Esophagus mucosa (tissue), 1 donor: ENCODE results near the gene CADPS. TPM values are rescaled to one million over a fixed set of nuclear protein-coding genes. Genes with fewer than 3 reads are reported as not detected.

Experiments
- ATAC-seq: fragments of 200-7000 bp; cut with Tn5 transposase; one replicate; pipeline ENCODE4 v1.9.1; 2020
- total RNA-seq: library from RNA; stranded (reverse); gene quantifications from one replicate; pipeline ENCODE4 v1.2.4, GENCODE V29; 2023
- donor health status: DM: yes; HTN: yes; CAD: no.

The CADPS gene
- total RNA-seq, 1 donor from 2014 or later, result 0.08 TPM

GRCh38 chr3:62551556-62551955, 323.7 kb downstream of the CADPS start:
- ATAC-seq, result no peak

- ATAC-seq, result no peak
Measured at GRCh38 chr3:62550439-62550838, 324.8 kb downstream of the CADPS start.

- no peak for ATAC-seq
Measured at GRCh38 chr3:62548528-62549205, 326.5 kb downstream of the CADPS start.

GRCh38 chr3:62546266-62546665, 328.9 kb downstream of the CADPS start:
- no peak for ATAC-seq

GRCh38 chr3:62542185-62542584, 333.0 kb downstream of the CADPS start:
- no peak for ATAC-seq

GRCh38 chr3:62539762-62540161, 335.5 kb downstream of the CADPS start:
- ATAC-seq, result no peak

- ATAC-seq, result no peak
Measured at GRCh38 chr3:62538691-62539356, 336.4 kb downstream of the CADPS start.

- no peak for ATAC-seq
Measured at GRCh38 chr3:62534326-62534725, 340.9 kb downstream of the CADPS start.

GRCh38 chr3:62532796-62533195, 342.4 kb downstream of the CADPS start:
- ATAC-seq, result no peak

- no peak for ATAC-seq
Measured at GRCh38 chr3:62531981-62532380, 343.2 kb downstream of the CADPS start.

- no peak for ATAC-seq
Measured at GRCh38 chr3:62531493-62531892, 343.7 kb downstream of the CADPS start.

- ATAC-seq, result no peak
Measured at GRCh38 chr3:62529230-62529629, 346.0 kb downstream of the CADPS start.

- no peak for ATAC-seq
Measured at GRCh38 chr3:62527474-62527873, 347.7 kb downstream of the CADPS start.

- ATAC-seq, result peak; percentile 54
Measured at GRCh38 chr3:62525281-62525680, 349.9 kb downstream of the CADPS start.

GRCh38 chr3:62523672-62524071, 351.5 kb downstream of the CADPS start:
- no peak for ATAC-seq

- no peak for ATAC-seq
Measured at GRCh38 chr3:62521464-62522105, 353.6 kb downstream of the CADPS start.

- ATAC-seq, result no peak
Measured at GRCh38 chr3:62503516-62503915, 371.7 kb downstream of the CADPS start.

- no peak for ATAC-seq
Measured at GRCh38 chr3:62502315-62503300, 372.6 kb downstream of the CADPS start.

- no peak for ATAC-seq
Measured at GRCh38 chr3:62501289-62501668, 373.9 kb downstream of the CADPS start.

GRCh38 chr3:62500556-62501288, 374.5 kb downstream of the CADPS start:
- no peak for ATAC-seq

GRCh38 chr3:62497156-62497555, 378.1 kb downstream of the CADPS start:
- ATAC-seq, result no peak

- no peak for ATAC-seq
Measured at GRCh38 chr3:62496503-62496902, 378.7 kb downstream of the CADPS start.
